Measurements from ENCODE around the gene GALNT15.

Gene GALNT15

DNA sequence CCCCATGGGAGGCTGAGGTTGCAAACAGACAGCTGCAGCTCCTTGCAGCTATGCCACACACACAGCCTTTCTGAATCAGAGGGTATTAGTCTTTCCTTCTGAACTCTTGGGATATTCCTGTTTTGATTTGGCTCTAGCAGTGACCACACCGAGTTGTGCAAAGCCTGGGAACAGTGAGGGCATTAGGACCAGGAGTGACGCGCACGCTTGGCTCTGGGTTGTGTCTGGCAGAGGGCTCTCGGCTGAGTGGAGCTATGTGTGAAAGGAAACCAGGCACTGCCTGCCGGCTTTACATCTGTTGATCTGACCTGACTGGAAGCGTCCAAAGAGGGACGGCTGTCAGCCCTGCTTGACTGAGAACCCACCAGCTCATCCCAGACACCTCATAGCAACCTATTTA lies at the start of gene GALNT15:
Gene GALNT15, plus strand, starts transcription at position 292 of the 400 bp plus-strand sequence. CDS start 472 bp downstream, outside the sequence.
- in situ Hi-C loops (cut with HindIII; ENCODE audit: low sequenced_read_pairs) = no loop called here

- in situ Hi-C loops (cut with HindIII; ENCODE audit: low sequenced_read_pairs) = no loop called here
These were observed 47.8 kb upstream of the GALNT15 start for GRCh38 chr3:16126634-16127033.

- in situ Hi-C loops (cut with HindIII; ENCODE audit: low sequenced_read_pairs) = no loop called here
These were observed 47.2 kb upstream of the GALNT15 start for GRCh38 chr3:16127249-16127648.

DNA sequence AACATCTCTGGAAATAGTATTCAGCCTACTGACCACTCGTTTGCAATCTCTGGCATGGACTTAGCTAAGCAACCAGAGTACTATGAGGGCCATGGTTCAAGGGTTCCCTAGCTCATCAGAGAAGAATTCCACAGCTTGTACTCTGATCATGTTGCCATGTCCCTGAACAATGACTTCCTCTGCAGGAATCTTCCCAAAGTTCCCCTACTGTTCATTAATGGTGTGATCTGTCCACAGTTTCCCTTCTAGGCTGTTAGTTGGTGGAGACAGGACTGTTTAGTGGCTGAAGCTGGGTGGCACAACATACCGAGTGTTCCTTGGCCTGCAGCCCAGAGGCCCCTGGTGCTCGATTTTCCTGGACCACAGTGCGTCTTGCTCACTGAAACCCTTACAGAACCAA lies 44.4 kb upstream of the GALNT15 start:
- in situ Hi-C loops (cut with HindIII; ENCODE audit: low sequenced_read_pairs) = no loop called here

DNA sequence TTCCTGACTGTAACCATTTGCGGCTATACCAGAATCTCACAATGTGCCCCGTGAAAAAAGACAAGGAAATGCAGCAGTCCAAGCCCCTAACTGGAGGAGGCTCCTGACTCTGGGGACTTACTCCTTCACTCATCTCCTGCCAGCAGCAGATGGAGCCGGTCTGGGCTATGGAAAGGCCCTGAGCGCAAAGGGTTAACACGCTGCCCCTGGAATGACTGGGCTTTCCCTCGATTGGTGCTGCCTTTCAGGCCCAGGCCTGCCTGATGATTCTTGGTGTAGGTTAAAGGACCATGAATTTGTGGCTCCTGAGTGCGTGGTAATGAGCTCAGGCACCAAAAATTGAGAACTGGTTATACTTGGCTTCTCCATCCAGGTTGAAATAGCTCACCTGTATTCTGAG lies 42.3 kb upstream of the GALNT15 start:
- in situ Hi-C loops (cut with HindIII; ENCODE audit: low sequenced_read_pairs) = no loop called here

GRCh38 chr3:16132928-16133327 lies 41.6 kb upstream of the GALNT15 start:
- in situ Hi-C loops (cut with HindIII; ENCODE audit: low sequenced_read_pairs) = no loop called here

DNA sequence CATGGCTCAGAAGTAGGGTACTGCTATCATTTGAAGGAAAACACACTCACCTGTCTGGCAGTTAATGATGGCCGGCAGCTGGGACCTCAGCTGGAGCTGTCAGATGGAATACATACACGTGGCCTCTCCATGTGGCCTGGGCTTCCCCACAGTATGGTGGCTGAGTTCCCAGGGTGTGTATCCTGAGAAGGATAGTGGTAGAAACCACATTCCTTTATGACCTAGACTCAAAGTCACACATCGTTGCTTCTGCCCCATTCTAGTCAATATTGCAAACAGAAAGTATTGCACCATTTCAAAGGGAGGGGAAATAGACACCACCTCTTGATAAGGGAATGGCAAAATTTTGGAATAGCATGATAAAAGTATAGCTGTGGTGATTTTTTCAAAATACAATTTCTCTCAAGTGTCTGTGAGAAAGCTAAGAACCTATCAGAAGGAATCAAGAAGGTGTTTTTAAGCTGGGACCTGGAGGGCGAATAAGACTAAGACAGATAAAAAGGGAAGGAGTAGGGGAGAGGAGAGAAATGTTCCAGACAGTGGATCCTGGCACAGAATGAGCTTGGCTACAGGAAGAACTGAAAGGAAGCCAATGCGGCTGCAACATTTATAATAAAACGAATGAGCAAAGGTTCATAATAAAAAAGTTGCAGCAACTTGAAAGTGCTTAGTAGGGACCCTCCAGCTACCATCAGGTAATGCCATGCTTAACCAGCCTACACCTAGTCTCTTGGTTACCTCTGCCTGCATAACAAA lies 40.1 kb upstream of the GALNT15 start:
- in situ Hi-C loops (cut with HindIII; ENCODE audit: low sequenced_read_pairs) = no loop called here

GRCh38 chr3:16136055-16136454 lies 38.4 kb upstream of the GALNT15 start:
- in situ Hi-C loops (cut with HindIII; ENCODE audit: low sequenced_read_pairs) = no loop called here

DNA sequence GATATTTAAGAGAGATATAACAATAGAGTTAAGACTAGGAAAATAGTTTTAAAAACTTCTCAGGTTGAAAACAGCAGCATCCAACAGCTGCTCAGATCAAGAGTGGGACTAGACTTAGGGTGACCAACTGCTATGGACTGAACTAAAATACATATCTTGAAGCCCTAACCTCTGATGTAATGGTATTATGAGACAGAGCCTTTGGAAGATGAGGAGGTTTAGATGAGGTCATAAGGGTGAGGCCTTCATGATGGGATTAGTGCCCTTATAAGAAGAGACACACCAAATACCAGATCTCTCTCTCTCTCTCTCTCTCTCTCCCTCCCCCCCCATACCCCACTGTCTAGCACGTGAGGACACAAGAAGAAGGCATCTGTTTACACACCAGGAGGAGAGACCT lies 37.4 kb upstream of the GALNT15 start:
- in situ Hi-C loops (cut with HindIII; ENCODE audit: low sequenced_read_pairs) = no loop called here

- in situ Hi-C loops (cut with HindIII; ENCODE audit: low sequenced_read_pairs) = no loop called here
These were observed 36.5 kb upstream of the GALNT15 start for GRCh38 chr3:16137977-16138376.

GRCh38 chr3:16140116-16140893 lies 34.2 kb upstream of the GALNT15 start:
- in situ Hi-C loops (cut with HindIII; ENCODE audit: low sequenced_read_pairs) = no loop called here

DNA sequence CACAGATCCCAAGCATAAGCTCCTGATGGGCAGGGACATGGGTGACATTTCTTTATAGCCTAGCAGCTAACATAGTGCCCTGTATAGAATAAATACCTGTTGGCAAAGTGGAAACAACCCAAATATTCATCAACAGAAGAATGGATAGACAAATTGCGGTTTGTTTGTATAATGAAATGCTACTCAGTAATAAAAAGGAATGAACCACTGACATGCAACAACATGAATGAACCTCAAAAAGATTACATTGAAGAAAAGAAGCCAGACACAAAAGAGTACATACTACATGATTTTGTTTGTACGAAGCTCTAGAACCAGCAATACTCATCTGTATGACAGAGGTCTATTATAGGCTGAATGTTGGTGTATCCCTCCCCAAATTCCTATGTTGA lies 33.6 kb upstream of the GALNT15 start:
- in situ Hi-C loops (cut with HindIII; ENCODE audit: low sequenced_read_pairs) = no loop called here

GRCh38 chr3:16142350-16143025 lies 32.0 kb upstream of the GALNT15 start:
- in situ Hi-C loops (cut with HindIII; ENCODE audit: low sequenced_read_pairs) = no loop called here

DNA sequence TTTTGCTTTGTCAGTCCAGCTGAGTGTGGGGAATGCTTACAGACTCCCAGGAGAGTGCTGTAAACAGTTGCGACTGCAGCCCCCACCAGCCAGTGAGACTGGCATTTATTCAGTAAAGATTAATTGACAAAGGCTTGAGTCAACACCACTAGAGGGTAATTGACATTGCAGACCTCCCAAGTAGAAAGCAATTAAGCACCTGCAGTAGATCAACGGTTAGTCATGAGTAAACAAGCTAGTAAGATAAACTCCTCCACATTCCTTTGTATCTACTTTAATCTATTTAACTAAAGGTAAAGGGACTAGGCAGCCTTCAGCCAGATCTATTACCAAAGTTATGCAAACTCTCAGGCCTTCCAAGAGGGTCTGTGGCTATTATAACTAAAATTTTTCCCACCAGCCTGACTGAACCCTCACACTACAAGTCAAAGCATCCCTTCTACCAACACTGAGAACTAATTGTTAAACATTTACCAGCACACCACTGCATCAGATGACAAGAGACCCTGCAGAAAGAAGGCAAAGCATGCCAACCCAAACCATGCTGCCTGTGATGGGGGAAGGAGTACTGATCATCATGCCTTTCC lies 30.5 kb upstream of the GALNT15 start:
- in situ Hi-C loops (cut with HindIII; ENCODE audit: low sequenced_read_pairs) = no loop called here

GRCh38 chr3:16145176-16145575 lies 29.3 kb upstream of the GALNT15 start:
- in situ Hi-C loops (cut with HindIII; ENCODE audit: low sequenced_read_pairs) = no loop called here

DNA sequence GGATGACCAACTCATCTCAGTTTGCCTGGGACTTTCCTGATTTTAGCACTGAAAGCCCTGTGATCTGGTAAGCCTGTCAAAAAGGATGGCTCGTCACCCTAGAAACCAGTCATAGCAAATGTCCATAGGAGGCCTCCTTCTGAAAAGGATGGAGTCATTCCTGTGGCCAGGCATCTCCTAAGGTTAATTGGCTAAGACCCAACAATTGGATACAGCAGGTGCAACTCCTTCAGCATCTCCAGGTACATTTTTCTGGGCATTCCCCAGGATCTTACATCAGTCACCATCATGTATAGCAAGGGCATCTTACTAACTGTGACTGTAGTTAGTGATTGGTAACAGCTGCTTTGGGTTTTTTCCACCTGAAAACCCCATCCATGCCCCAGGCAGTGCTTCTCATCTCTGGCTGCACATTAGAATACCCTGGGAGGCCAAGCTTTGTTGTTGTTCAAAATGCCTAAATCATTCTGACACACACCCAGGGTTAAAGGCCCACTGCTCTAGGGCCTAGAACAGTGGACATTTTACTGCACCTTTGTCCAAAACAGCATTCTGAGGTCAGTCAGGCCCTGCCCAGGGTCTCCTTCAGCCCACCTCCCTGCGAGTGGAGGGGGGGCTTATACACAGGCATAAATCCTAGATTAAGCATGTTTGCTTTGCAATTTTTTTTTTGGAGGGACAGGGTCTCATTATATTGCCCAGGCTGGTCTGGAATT lies 28.3 kb upstream of the GALNT15 start:
- in situ Hi-C loops (cut with HindIII; ENCODE audit: low sequenced_read_pairs) = no loop called here

- in situ Hi-C loops (cut with HindIII; ENCODE audit: low sequenced_read_pairs) = no loop called here
These were observed 27.1 kb upstream of the GALNT15 start for GRCh38 chr3:16147220-16147994.

- in situ Hi-C loops (cut with HindIII; ENCODE audit: low sequenced_read_pairs) = no loop called here
These were observed 26.3 kb upstream of the GALNT15 start for GRCh38 chr3:16148213-16148612.

DNA sequence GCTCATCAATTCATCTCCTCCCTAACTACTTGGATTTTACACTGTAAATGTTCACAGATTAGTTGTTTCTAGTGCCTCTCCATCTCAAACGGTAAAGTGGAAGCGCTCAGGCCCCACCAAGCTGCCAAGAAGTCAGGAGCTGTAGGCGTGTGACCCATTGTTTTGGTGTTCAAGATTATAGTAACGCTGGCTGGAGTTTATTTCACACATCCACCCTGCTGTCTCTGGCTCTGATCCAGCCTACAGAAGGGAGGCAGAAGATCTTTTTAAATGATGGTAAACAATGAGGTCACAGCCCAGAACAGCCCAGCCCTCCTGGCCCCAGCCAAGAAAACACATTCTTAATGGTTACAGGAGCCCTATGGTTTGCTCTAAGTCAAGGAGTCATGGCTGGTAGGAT lies 25.7 kb upstream of the GALNT15 start:
- in situ Hi-C loops (cut with HindIII; ENCODE audit: low sequenced_read_pairs) = no loop called here

DNA sequence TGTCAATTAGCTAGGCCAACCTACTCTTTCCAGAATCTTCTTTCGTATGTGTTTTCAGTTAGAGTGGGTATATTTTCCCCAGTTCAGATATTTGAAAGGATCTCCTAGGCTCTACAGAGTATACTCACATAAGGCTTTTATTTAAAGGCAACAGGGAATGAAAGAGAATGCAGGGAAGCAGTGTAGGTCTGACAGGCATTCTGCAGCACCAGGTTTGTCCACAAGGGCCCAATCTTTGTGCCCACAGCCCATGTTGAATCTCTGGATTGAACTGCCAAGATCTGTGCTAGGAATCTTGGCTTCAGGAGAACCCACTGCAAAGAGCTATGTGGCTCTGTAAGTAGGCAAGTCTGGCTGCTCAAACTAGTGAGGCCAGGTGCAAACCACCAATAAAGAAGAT lies 24.2 kb upstream of the GALNT15 start:
- in situ Hi-C loops (cut with HindIII; ENCODE audit: low sequenced_read_pairs) = no loop called here

Measured in DLD1 (cell line).